Sigmoid colon (tissue), 4 donors: Measurements from ENCODE around the gene ATF4.
"Not testable (repeated sequence)": the region's sequence is repeated elsewhere in the genome, so short reads cannot be mapped to it uniquely, and the experiment has no call there.

Experiments used
- EP300 ChIP-seq, 4 donors: sonication (generic); formaldehyde crosslinking; IDR thresholded peaks; one replicate each; pipeline ENCODE4 v1.6.1; 2017; ENCODE audit warnings: antibody characterized with exemption in 4 of 4
- POLR2A ChIP-seq, 2 donors: fragments of 450-650 bp; IDR thresholded peaks; one replicate each; pipeline ENCODE4 v1.6.1; 2016; ENCODE audit warnings: antibody characterized with exemption in 2 of 2, mild to moderate bottlenecking in 2 of 2, moderate library complexity in 2 of 2
- TF ChIP-seq, protein P1 (sequence below), 4 experiments: fragments of 450-650 bp in 3 of 4; fragments of 200-600 bp in 1 of 4; IDR thresholded peaks; one replicate each; pipeline ENCODE4 v1.5.1; 2016 to 2019; ENCODE audit warnings: antibody characterized with exemption in 4 of 4, mild to moderate bottlenecking in 3 of 4, moderate library complexity in 2 of 4

DNA sequence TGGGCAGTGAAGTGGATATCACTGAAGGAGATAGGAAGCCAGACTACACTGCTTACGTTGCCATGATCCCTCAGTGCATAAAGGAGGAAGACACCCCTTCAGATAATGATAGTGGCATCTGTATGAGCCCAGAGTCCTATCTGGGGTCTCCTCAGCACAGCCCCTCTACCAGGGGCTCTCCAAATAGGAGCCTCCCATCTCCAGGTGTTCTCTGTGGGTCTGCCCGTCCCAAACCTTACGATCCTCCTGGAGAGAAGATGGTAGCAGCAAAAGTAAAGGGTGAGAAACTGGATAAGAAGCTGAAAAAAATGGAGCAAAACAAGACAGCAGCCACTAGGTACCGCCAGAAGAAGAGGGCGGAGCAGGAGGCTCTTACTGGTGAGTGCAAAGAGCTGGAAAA lies 1.7 kb downstream of the ATF4 start:
- not testable (repeated sequence) for TF ChIP-seq EP300, POLR2A (IDR thresholded peaks at IDR 0.05)
- TF ChIP-seq, protein P1, sequence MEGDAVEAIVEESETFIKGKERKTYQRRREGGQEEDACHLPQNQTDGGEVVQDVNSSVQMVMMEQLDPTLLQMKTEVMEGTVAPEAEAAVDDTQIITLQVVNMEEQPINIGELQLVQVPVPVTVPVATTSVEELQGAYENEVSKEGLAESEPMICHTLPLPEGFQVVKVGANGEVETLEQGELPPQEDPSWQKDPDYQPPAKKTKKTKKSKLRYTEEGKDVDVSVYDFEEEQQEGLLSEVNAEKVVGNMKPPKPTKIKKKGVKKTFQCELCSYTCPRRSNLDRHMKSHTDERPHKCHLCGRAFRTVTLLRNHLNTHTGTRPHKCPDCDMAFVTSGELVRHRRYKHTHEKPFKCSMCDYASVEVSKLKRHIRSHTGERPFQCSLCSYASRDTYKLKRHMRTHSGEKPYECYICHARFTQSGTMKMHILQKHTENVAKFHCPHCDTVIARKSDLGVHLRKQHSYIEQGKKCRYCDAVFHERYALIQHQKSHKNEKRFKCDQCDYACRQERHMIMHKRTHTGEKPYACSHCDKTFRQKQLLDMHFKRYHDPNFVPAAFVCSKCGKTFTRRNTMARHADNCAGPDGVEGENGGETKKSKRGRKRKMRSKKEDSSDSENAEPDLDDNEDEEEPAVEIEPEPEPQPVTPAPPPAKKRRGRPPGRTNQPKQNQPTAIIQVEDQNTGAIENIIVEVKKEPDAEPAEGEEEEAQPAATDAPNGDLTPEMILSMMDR (IDR thresholded peaks at IDR 0.05): not testable (repeated sequence)
